HepG2 (cell line): Measurements from ENCODE around the gene ARSH. TPM values are rescaled to one million over a fixed set of nuclear protein-coding genes. Genes with fewer than 3 reads are reported as not detected.

Experiments used
- ATAC-seq: fragments of 200-7000 bp; cut with Tn5 transposase; 3 replicates; pipeline ENCODE4 v1.9.1; 2020; ENCODE audit warnings: mild to moderate bottlenecking, moderate library complexity
- BruUV-seq: library from RNA; stranded (reverse); fragments of 400-500 nt; replicated peaks from 2 replicates; lab custom pipeline; 2021; lab: Mats Ljungman, UMichigan
- CTCF ChIA-PET: fragments of 300-600 bp; formaldehyde crosslinking; extraction: SDS; loops from one replicate; lab custom pipeline; 2021; ENCODE audit warnings: low total read pairs, inconsistent platforms, low intra/inter-chr PET ratio; lab: Yijun Ruan, JAX
- POLR2A ChIA-PET: fragments of 350-600 bp; sonication (Branson Sonifier 250); formaldehyde crosslinking; loops from one replicate; lab custom pipeline; 2020; ENCODE audit warnings: antibody characterized with exemption, inconsistent platforms; lab: Yijun Ruan, JAX
- DNase-seq: peaks from one replicate; pipeline ENCODE4 v3.0.0-alpha.2; 2015; ENCODE audit warnings: low spot score
- FAIRE-seq: peaks from 3 replicates; lab custom pipeline; 2011; peaks lifted over from hg19 to GRCh38; lab: Jason Lieb, UNC
- H2AFZ ChIP-seq: one replicate; pipeline ENCODE4 v1.6.1; 2011; ENCODE audit warnings: low read length, inconsistent platforms
- H3K27ac ChIP-seq: fragments of 300-600 bp; 3 replicates; pipeline ENCODE4 v1.8.0; 2011; ENCODE audit warnings: mixed run types, mild to moderate bottlenecking, mixed read lengths, low read length, inconsistent platforms; ENCODE audit not compliant: insufficient read depth; ENCODE audit errors: extremely low read length
- H3K27me3 ChIP-seq, 2 experiments: fragments of 200-600 bp in 1 of 2; 2 replicates in 1 of 2; 3 replicates in 1 of 2; pipeline versions ENCODE4 v1.6.0 to v1.8.0; 2011; ENCODE audit warnings: low read length in 2 of 2, mild to moderate bottlenecking in 2 of 2, moderate library complexity in 2 of 2, inconsistent platforms in 1 of 2; ENCODE audit not compliant: insufficient read depth in 2 of 2, control insufficient read depth in 1 of 2
- H3K36me3 ChIP-seq, 2 experiments: fragments of 200-600 bp in 1 of 2; replicated peaks in 1 of 2; 2 replicates in 1 of 2; 3 replicates in 1 of 2; pipeline versions ENCODE4 v1.5.1 to v1.8.0; 2011; ENCODE audit warnings: low read length in 2 of 2, inconsistent platforms in 1 of 2; ENCODE audit not compliant: insufficient read depth in 2 of 2, control insufficient read depth in 1 of 2
- H3K4me1 ChIP-seq: 2 replicates; pipeline ENCODE4 v1.5.1; 2012; ENCODE audit warnings: low read length, inconsistent platforms; ENCODE audit not compliant: insufficient read depth
- H3K4me2 ChIP-seq: 2 replicates; pipeline ENCODE4 v1.6.0; 2011; ENCODE audit warnings: low read depth, low read length, inconsistent platforms
- H3K4me3 ChIP-seq, 3 experiments: fragments of 200-600 bp in 1 of 3; sonication (generic), shearing (Covaris generic) in 1 of 3; replicated peaks in 1 of 3; 2 replicates each; pipeline ENCODE4 v1.5.1; 2011 to 2016; ENCODE audit warnings: low read length in 3 of 3, inconsistent platforms in 2 of 3, low read depth in 2 of 3, mild to moderate bottlenecking in 2 of 3, control low read depth in 1 of 3, mixed read lengths in 1 of 3; ENCODE audit not compliant: insufficient read depth in 1 of 3
- H3K79me2 ChIP-seq: one replicate; pipeline ENCODE4 v1.6.1; 2011; ENCODE audit warnings: low read length, inconsistent platforms; ENCODE audit not compliant: insufficient read depth
- H3K9ac ChIP-seq: 2 replicates; pipeline ENCODE4 v1.6.0; 2011; ENCODE audit warnings: mild to moderate bottlenecking, low read depth, low read length, inconsistent platforms; ENCODE audit not compliant: insufficient read depth
- H3K9me3 ChIP-seq: 2 replicates; pipeline ENCODE4 v1.5.1; 2012; ENCODE audit warnings: mild to moderate bottlenecking, low read length
- H4K20me1 ChIP-seq: 2 replicates; pipeline ENCODE4 v1.6.0; 2011; ENCODE audit warnings: inconsistent platforms, mild to moderate bottlenecking, low read length, moderate library complexity; ENCODE audit not compliant: insufficient read depth
- ELF1 ChIP-seq: sonication (generic); formaldehyde crosslinking; IDR thresholded peaks from 2 replicates; pipeline ENCODE4 v1.4.0; 2020; ENCODE audit warnings: missing genetic modification reagents
- ERF ChIP-seq: IDR thresholded peaks from 2 replicates; pipeline ENCODE4 v1.6.1; 2018; ENCODE audit warnings: missing biosample characterization, missing genetic modification reagents
- RBFOX2 ChIP-seq: fragments of 200-400 bp; formaldehyde crosslinking; IDR thresholded peaks from 2 replicates; pipeline ENCODE4 v1.6.1; 2017; ENCODE audit warnings: low read depth, mild to moderate bottlenecking, low read length
- TFE3 ChIP-seq: IDR thresholded peaks from 2 replicates; pipeline ENCODE4 v1.6.1; 2016
- YEATS4 ChIP-seq: sonication (generic); formaldehyde crosslinking; IDR thresholded peaks from 2 replicates; pipeline ENCODE4 v1.4.0; 2020; ENCODE audit warnings: missing genetic modification reagents, borderline replicate concordance
- ZBTB39 ChIP-seq: sonication (generic); formaldehyde crosslinking; IDR thresholded peaks from 2 replicates; pipeline ENCODE4 v1.5.0; 2020; ENCODE audit warnings: missing genetic modification reagents
- ZNF598 ChIP-seq: sonication (generic); formaldehyde crosslinking; IDR thresholded peaks from 2 replicates; pipeline ENCODE4 v1.5.1; 2020; ENCODE audit warnings: mild to moderate bottlenecking, missing genetic modification reagents, borderline replicate concordance
- WGBS: methylation state at CpG from one replicate; pipeline ENCODE4 v1.1.6; 2017; ENCODE audit warnings: low lambda C conversion rate; 5-methylcytosine and 5-hydroxymethylcytosine counted together
- in situ Hi-C: cut with HindIII; loops from 2 replicates; pipeline ENCODE4 v1.10.0; 2017; ENCODE audit warnings: low pct_unique_long_range_greater_than_20kb; ENCODE audit not compliant: extremely low pct_ligation_motif_present
- intact Hi-C: fragments of 100-400 bp; cut with micrococcal nuclease; formaldehyde crosslinking; loops from one replicate; pipeline ENCODE4 v1.10.0; 2022; ENCODE audit not compliant: unreplicated experiment
- polyA plus RNA-seq, 8 experiments: library from polyadenylated mRNA; depleted of rRNA in 3 of 8; stranded (reverse) in 7 of 8; unstranded in 1 of 8; fragments of >200 nt; fragmentation: Illumina TruSeq in 4 of 8; extraction: Trizol in 4 of 8; gene quantifications; 2 replicates each; pipeline versions ENCODE4 v1.2.1 to v1.2.3, GENCODE V29; 2011 to 2016; ENCODE audit warnings: low read depth in 4 of 8, missing spikeins in 1 of 8, mixed read lengths in 1 of 8; ENCODE audit not compliant: insufficient read depth in 1 of 8
- total RNA-seq, 5 experiments: library from RNA; depleted of rRNA; stranded (reverse); fragments of >200 nt; fragmentation: Illumina TruSeq; extraction: Trizol; gene quantifications; 2 replicates each; pipeline ENCODE4 v1.2.3, GENCODE V29; 2016; ENCODE audit warnings: low read depth in 1 of 5
- TF ChIP-seq, protein P1 (sequence below): sonication (generic); formaldehyde crosslinking; IDR thresholded peaks from 2 replicates; pipeline ENCODE4 v1.4.0; 2020; ENCODE audit warnings: mild to moderate bottlenecking, missing genetic modification reagents

ARSH gene
- total and polyA plus RNA-seq, 2 of the 13 experiments (the other 11 are each of a cell fraction or from before 2014, with no cell fraction given), result not detected

- TF ChIP-seq YEATS4 (CRISPR knock-in tag) (0 out of 2 replicates have a peak, but pooled peaks have one; percentile 23), TFE3 (CRISPR knock-in tag) (0 out of 2 replicates have a peak, but pooled peaks have one; percentile 25), RBFOX2 (0 out of 2 replicates have a peak, but pooled peaks have one; percentile 29), ELF1 (CRISPR knock-in tag) (0 out of 2 replicates have a peak, but pooled peaks have one; percentile 13)
Measured at GRCh38 chrX:2963992-2964794, 42.2 kb upstream of the ARSH start (continued).

- BruUV-seq, result no TSS peak
- Histone ChIP-seq H3K9ac (no peak overlapping the region), H3K27me3 (no peaks in the 10 kb centered on the region), H3K4me1 (peaks cover 20% of the 10 kb centered on the region), H3K27ac (no peak overlapping the region), H3K4me3 (no peak overlapping the region), H4K20me1 (no peaks in the 10 kb centered on the region), H3K79me2 (peaks cover 21% of the 10 kb centered on the region), H3K36me3 (no peaks in the 10 kb centered on the region; a peak in 1 of 5 replicates), H2AFZ (no peak overlapping the region), H3K9me3 (no peaks in the 10 kb centered on the region), H3K4me2 (no peak overlapping the region)
- ATAC-seq, result no peak
- TF ChIP-seq, protein P1, sequence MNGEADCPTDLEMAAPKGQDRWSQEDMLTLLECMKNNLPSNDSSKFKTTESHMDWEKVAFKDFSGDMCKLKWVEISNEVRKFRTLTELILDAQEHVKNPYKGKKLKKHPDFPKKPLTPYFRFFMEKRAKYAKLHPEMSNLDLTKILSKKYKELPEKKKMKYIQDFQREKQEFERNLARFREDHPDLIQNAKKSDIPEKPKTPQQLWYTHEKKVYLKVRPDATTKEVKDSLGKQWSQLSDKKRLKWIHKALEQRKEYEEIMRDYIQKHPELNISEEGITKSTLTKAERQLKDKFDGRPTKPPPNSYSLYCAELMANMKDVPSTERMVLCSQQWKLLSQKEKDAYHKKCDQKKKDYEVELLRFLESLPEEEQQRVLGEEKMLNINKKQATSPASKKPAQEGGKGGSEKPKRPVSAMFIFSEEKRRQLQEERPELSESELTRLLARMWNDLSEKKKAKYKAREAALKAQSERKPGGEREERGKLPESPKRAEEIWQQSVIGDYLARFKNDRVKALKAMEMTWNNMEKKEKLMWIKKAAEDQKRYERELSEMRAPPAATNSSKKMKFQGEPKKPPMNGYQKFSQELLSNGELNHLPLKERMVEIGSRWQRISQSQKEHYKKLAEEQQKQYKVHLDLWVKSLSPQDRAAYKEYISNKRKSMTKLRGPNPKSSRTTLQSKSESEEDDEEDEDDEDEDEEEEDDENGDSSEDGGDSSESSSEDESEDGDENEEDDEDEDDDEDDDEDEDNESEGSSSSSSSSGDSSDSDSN (CRISPR knock-in tag), result no peak
- TF ChIP-seq ZBTB39 (CRISPR knock-in tag) (no peak), ZNF598 (CRISPR knock-in tag) (no peak), ERF (CRISPR knock-in tag) (no peak)
- no peak for DNase-seq
- ChIA-PET CTCF (no interaction called here), POLR2A (no interaction called here)
- intact Hi-C loops, result no loop called here
- no CpG with 5 or more reads among the region's 6 CpGs for WGBS
- no peak for FAIRE-seq
- in situ Hi-C loops, result no loop called here
Measured at GRCh38 chrX:2965965-2966364, 40.4 kb upstream of the ARSH start.
